Vagina (tissue), 2 donors: ENCODE data around the gene ADGRV1.

Experiments used
- CTCF ChIP-seq, 3 experiments: fragments of 450-650 bp in 2 of 3; fragments of 200-600 bp in 1 of 3; sonication (generic) in 1 of 3; IDR thresholded peaks; one replicate each; pipeline ENCODE4 v1.5.1; 2017 to 2019; ENCODE audit warnings: antibody characterized with exemption in 3 of 3, mild to moderate bottlenecking in 2 of 3, moderate library complexity in 2 of 3
- POLR2A ChIP-seq, 2 donors: fragments of 450-650 bp; IDR thresholded peaks; one replicate each; pipeline ENCODE4 v1.6.1; 2017; ENCODE audit warnings: antibody characterized with exemption in 2 of 2, mild to moderate bottlenecking in 2 of 2, moderate library complexity in 2 of 2
- POLR2AphosphoS5 ChIP-seq, 2 donors: sonication (generic); formaldehyde crosslinking; IDR thresholded peaks; one replicate each; pipeline ENCODE4 v1.9.0; 2017; ENCODE audit warnings: antibody characterized with exemption in 2 of 2, mild to moderate bottlenecking in 2 of 2, low read depth in 1 of 2; ENCODE audit not compliant: insufficient read depth in 1 of 2

GRCh38 chr5:90803381-90803780 lies 244.8 kb downstream of the ADGRV1 start:
- TF ChIP-seq CTCF (IDR thresholded peaks at IDR 0.05) (no peak), POLR2A (IDR thresholded peaks at IDR 0.05) (no peak), POLR2AphosphoS5 (IDR thresholded peaks at IDR 0.05; ENCODE audit: insufficient read depth in 1 of 2, low read depth in 1 of 2) (no peak)
